Fibroblast of the aortic adventitia (primary cell): ENCODE measurements around the gene UQCRHL. TPM values are rescaled to one million over a fixed set of nuclear protein-coding genes. Genes with fewer than 3 reads are reported as not detected.
A peak's percentile ranks its signal among the peaks of the same experiment; 100 is the strongest.
"Not testable (repeated sequence)": the region's sequence is repeated elsewhere in the genome, so short reads cannot be mapped to it uniquely, and the experiment has no call there.

Experiments
- DNase-seq: peaks from one replicate; pipeline ENCODE4 v3.0.0-alpha.2; 2010; ENCODE audit warnings: low read depth
- H3K4me3 ChIP-seq: 2 replicates; pipeline ENCODE4 v1.5.1; 2011; ENCODE audit warnings: low read depth, mild to moderate bottlenecking, control low read depth, low read length, moderate library complexity
- total RNA-seq: library from RNA; depleted of rRNA; stranded (reverse); fragments of >200 nt; gene quantifications from 2 replicates; pipeline ENCODE4 v1.2.3, GENCODE V29; 2012; ENCODE audit warnings: low replicate concordance
- TF ChIP-seq, protein P1 (sequence below): IDR thresholded peaks from 2 replicates; pipeline ENCODE4 v1.5.1; 2011; ENCODE audit warnings: mild to moderate bottlenecking, low read length, control low read depth, inconsistent platforms; ENCODE audit not compliant: insufficient read depth

UQCRHL gene
- total RNA-seq, 1 donor = 1.9 TPM

DNA sequence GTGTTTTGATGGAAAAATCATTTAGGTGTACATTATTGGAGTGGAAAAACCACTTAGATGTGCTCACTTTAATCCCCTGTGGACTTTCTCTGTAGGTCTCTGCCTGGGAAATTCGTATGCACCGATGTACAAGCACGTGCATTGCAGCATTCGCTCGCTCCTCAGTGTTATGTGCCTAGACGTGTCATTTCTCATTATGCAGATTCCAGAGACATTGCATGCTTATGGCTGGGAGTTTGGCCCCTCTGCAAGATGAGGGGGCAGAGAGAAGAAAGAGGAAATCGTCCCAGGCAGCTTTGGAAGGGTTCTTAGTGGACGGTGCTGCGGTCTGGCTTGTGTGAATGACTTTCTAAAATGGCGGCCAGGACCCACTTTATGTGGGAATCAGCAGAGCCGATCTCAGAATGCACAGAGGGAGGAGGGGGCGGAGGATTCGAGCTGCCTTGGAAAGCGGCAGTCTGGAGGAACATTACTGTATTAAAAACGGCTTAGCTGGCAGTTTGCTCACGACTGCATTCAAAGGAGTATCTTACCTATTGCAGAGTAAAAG, 42.4 kb upstream of the UQCRHL start:
- peak; percentile 48 for DNase-seq
- peak overlapping the region; percentile 98 for H3K4me3 ChIP-seq
- TF ChIP-seq, protein P1, sequence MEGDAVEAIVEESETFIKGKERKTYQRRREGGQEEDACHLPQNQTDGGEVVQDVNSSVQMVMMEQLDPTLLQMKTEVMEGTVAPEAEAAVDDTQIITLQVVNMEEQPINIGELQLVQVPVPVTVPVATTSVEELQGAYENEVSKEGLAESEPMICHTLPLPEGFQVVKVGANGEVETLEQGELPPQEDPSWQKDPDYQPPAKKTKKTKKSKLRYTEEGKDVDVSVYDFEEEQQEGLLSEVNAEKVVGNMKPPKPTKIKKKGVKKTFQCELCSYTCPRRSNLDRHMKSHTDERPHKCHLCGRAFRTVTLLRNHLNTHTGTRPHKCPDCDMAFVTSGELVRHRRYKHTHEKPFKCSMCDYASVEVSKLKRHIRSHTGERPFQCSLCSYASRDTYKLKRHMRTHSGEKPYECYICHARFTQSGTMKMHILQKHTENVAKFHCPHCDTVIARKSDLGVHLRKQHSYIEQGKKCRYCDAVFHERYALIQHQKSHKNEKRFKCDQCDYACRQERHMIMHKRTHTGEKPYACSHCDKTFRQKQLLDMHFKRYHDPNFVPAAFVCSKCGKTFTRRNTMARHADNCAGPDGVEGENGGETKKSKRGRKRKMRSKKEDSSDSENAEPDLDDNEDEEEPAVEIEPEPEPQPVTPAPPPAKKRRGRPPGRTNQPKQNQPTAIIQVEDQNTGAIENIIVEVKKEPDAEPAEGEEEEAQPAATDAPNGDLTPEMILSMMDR = no peak

DNA sequence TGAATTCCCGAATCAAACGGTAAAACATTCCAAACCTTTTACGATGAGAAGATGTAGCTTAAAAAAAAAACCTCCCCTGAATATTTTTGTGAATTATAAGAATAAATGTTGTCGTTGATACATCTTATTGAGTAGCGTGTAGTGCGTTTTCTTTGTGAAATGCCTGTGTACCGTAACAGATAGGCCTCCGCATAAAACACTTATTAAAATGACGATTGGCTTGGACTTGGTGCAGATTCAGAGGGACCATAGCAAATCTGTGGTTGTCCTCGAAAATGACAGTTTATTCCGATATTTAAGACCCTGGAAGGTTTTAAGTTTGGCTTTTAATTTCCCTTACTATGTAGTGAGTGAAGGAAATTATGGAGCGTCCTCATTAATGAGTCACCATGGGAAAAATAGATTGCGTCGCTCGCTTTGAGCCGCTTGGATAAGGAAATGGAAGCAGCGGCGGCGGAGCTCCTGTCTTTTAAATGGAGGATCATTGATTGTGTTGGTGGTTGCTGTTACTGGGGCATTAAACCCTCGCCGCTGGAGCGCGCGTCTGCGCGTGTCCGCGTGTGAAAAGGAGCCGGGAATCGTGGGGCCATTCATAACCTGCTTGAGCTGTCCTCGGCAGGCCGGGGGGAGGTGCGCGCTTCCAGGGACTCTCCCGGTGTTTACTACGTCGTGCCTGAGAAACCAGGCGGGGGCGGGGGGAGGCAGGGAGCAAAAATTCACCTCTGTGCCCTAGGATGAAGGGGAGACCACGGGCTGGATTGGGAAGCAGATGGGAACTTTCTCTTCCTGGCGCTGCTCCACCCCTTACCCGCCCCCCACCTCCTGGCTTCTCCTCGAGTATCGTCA, 41.7 kb upstream of the UQCRHL start:
- peak; percentile 79 for DNase-seq
- peak overlapping the region; percentile 98 for H3K4me3 ChIP-seq

DNA sequence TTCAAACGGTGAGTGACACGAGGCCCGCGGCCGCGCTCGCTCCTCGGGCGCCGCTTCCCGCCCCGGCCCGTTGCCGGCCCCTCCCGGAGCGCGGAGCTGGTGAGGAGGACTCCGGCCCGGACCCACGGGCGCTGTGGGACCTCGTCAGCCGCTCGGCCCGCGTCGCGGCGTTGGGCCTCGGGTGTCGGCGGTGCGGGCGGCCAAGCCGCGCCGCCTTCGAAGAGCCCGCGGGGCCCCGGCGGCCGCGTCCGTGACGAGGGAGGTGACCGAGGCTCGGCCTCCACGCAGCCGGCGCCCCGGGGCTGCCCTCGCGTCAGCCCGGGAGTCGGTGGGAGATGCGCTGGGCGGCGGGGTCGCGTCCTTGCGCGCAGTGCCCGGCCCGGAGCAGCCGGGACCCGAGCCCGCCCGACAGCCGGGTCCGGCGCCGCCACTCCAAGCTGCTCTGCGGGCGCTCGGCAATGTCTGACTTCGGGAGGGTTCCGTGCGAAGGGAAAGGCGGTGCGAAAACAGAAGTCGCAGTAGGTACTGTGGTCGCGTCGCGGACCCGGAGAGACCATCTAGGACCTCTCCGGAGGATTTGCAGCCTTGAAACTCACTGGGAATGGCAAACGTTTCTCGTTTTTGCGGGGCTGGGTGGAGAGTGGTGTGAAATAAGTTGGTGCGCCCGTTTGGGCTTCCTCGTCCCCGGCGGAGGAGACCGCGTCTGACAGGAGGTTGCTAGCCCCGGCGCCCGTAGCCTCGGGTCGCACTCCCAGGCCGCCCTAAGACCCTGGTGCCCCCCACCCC, 40.9 kb upstream of the UQCRHL start:
- DNase-seq = peak; percentile 33
- TF ChIP-seq, protein P1 = no peak
- H3K4me3 ChIP-seq = peak overlapping the region; percentile 98

More for the DNA sequence above, 41.7 kb upstream of the UQCRHL start:
- TF ChIP-seq, protein P1 = no peak

DNA sequence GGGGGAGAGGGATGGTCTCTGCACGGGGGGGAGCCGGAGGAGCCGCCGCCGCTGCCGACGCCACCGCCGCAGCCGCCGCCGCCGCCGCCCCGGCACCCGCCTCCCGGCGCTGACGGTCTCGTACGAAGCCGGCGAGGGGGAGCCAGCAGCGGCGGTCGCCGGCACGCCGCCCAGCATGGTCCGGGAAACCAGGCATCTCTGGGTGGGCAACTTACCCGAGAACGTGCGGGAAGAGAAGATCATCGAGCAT, 40.4 kb upstream of the UQCRHL start:
- DNase-seq = no peak
- peak overlapping the region; percentile 98 for H3K4me3 ChIP-seq
- TF ChIP-seq, protein P1 = no peak

DNA sequence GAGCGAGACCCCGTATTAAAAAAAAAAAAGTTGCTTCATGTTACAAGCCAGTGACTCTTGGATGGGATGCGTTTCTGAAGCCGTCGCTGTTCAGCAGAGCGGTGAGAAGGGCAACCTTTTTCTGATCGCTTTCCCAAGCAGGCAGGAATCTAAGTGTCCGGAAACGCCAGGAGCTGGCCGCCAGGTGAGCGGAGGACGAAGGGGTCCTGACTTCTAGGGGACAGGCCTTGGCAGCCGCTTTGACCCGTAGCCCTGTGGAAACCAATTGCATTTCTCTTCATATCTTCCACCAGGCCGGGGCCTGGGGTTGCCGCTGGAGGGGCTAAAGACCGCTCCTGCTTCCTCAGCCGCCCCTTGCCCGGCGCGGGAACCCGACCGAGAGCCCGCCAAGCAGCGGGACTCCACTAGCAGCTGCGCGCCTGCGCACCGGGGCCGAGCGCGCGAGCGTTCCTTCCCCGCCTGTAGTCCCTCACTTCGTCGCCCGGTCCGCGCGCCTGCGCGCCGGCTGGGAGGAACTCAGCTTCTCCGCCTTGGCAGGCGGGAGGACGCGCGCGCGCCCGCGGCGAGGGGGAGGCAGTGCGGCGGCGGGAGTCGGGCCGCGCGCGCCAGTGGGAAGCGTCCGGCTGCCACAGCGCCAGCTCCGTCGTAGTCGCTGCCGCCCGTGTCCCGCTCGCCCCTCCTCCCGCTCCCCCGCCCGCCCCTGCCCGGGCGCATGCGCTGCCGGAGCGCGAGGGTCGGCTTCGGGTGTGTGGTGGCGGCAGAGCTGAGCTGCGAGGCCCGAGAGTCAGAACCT, 39.8 kb upstream of the UQCRHL start, which contains the start of gene SPEN:
SPEN (plus strand) TSS at position 608 of the 793 bp plus-strand sequence. CDS start 361 bp downstream, outside the sequence.
- TF ChIP-seq, protein P1 = no peak
- peak; percentile 94 for DNase-seq
- H3K4me3 ChIP-seq = peak within 1 kb of the TSS; percentile 98

DNA sequence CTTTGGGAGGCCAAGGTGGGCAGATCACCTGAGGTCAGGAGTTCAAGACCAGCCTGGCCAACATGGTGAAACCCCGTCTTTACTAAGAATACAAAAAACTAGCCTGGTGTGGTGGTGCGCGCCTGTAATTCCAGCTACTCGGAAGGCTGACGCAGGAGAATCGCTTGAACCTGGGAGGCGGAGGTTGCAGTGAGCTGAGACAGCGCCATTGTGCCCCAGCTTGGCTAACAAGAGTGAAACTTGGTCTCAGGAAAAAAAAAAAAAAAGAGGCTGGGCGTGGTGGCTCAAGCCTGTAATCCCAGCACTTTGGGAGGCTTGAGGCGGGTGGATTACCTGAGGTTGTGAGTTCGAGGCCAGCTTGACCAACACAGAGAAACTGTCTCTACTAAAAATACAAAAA, 38.6 kb upstream of the UQCRHL start:
- DNase-seq, H3K4me3 ChIP-seq: not testable (repeated sequence)
